ENCODE results near the gene FPGS.

The FPGS gene

GRCh38 chr9:127863191-127863621 lies 60.5 kb downstream of the FPGS start:
- H3K27ac ChIP-seq, result no peak overlapping the region
- no peak overlapping the region for H2AFZ ChIP-seq
- no peaks in the 10 kb centered on the region for H3K9me3 ChIP-seq (ENCODE audit: control insufficient read depth, low read length)
- no peak overlapping the region for H3K4me3 ChIP-seq (ENCODE audit: low read depth, low read length)
- no peak overlapping the region for H3K9ac ChIP-seq
- peaks cover 11% of the 10 kb centered on the region for H3K4me1 ChIP-seq
- no peak overlapping the region for H3K4me2 ChIP-seq (ENCODE audit: low read length)
- H3K79me2 ChIP-seq, result no peaks in the 10 kb centered on the region
- no peak for TF ChIP-seq CTCF (IDR thresholded peaks at IDR 0.05)
- H3K27me3 ChIP-seq (ENCODE audit: control insufficient read depth, insufficient read depth, low read length), result no peaks in the 10 kb centered on the region
- no peaks in the 10 kb centered on the region for H3K36me3 ChIP-seq (ENCODE audit: control insufficient read depth, insufficient read depth, low read length)

Data from parathyroid adenoma (tissue), 2 donors.